IMR-90 (cell line): ENCODE results near the gene ENO2. TPM values are rescaled to one million over a fixed set of nuclear protein-coding genes. Genes with fewer than 3 reads are reported as not detected.

ENCODE experiments used
- ATAC-seq: fragments of 200-7000 bp; cut with Tn5 transposase; 2 replicates; pipeline ENCODE4 v1.9.1; 2020; ENCODE audit warnings: low read depth, mild to moderate bottlenecking, moderate library complexity
- BruUV-seq: library from RNA; stranded (reverse); fragments of 400-500 nt; replicated peaks from 2 replicates; lab custom pipeline; 2021; lab: Mats Ljungman, UMichigan
- CTCF ChIA-PET: fragments of 300-600 bp; formaldehyde crosslinking; extraction: SDS; loops from one replicate; lab custom pipeline; 2021; ENCODE audit warnings: antibody characterized with exemption; lab: Yijun Ruan, JAX
- POLR2A ChIA-PET: fragments of 300-600 bp; sonication (Branson Sonifier 250); formaldehyde crosslinking; loops from one replicate; lab custom pipeline; 2022; ENCODE audit warnings: antibody characterized with exemption; ENCODE audit not compliant: unreplicated experiment; lab: Charles Lee
- DNase-seq: peaks from one replicate; pipeline ENCODE4 v3.0.0; 2013
- H2AFZ ChIP-seq: replicated peaks from 2 replicates; pipeline ENCODE3; 2013; ENCODE audit warnings: low read length, mild to moderate bottlenecking; ENCODE audit not compliant: poor library complexity
- H2AK5ac ChIP-seq: 2 replicates; pipeline ENCODE4 v1.6.1; 2013; ENCODE audit warnings: low read depth, low read length, inconsistent platforms
- H2AK9ac ChIP-seq: replicated peaks from 2 replicates; pipeline ENCODE3; 2013; ENCODE audit warnings: mild to moderate bottlenecking, low read depth, low read length, moderate library complexity; ENCODE audit not compliant: poor library complexity
- H2BK120ac ChIP-seq: 2 replicates; pipeline ENCODE4 v1.6.1; 2013; ENCODE audit warnings: low read depth, low read length, inconsistent platforms
- H2BK15ac ChIP-seq: 3 replicates; pipeline ENCODE4 v1.6.1; 2013; ENCODE audit warnings: low read depth, low read length, inconsistent platforms
- H2BK20ac ChIP-seq: 2 replicates; pipeline ENCODE4 v1.6.1; 2013; ENCODE audit warnings: low read depth, mild to moderate bottlenecking, inconsistent platforms, low read length, moderate library complexity
- H2BK5ac ChIP-seq: 2 replicates; pipeline ENCODE4 v1.6.1; 2013; ENCODE audit warnings: mild to moderate bottlenecking, low read depth, low read length, inconsistent platforms; ENCODE audit not compliant: poor library complexity, severe bottlenecking
- H3K14ac ChIP-seq: replicated peaks from 2 replicates; pipeline ENCODE4 v1.6.1; 2013; ENCODE audit warnings: low read depth, low read length, inconsistent platforms
- H3K18ac ChIP-seq: 2 replicates; pipeline ENCODE4 v1.6.1; 2013; ENCODE audit warnings: low read depth, low read length, control low read depth
- H3K23ac ChIP-seq: 2 replicates; pipeline ENCODE4 v1.6.1; 2013; ENCODE audit warnings: low read depth, low read length, inconsistent platforms
- H3K27ac ChIP-seq: 2 replicates; pipeline ENCODE4 v1.5.1; 2013; ENCODE audit warnings: mild to moderate bottlenecking, control low read depth, low read length; ENCODE audit not compliant: insufficient read depth
- H3K27me3 ChIP-seq: 2 replicates; pipeline ENCODE4 v1.6.1; 2013; ENCODE audit warnings: low read length; ENCODE audit not compliant: control insufficient read depth, insufficient read depth
- H3K36me3 ChIP-seq: 2 replicates; pipeline ENCODE4 v1.6.1; 2013; ENCODE audit warnings: low read length, mixed read lengths; ENCODE audit not compliant: control insufficient read depth, insufficient read depth
- H3K4ac ChIP-seq: 2 replicates; pipeline ENCODE4 v1.6.1; 2013; ENCODE audit warnings: low read depth, low read length, inconsistent platforms
- H3K4me1 ChIP-seq: 2 replicates; pipeline ENCODE4 v1.6.1; 2013; ENCODE audit warnings: low read length, mixed read lengths; ENCODE audit not compliant: control insufficient read depth, insufficient read depth
- H3K4me2 ChIP-seq: 2 replicates; pipeline ENCODE4 v1.6.1; 2013; ENCODE audit warnings: low read depth, mild to moderate bottlenecking, control low read depth, low read length, moderate library complexity
- H3K4me3 ChIP-seq: 2 replicates; pipeline ENCODE4 v1.5.1; 2013; ENCODE audit warnings: low read depth, mild to moderate bottlenecking, control low read depth, low read length, moderate library complexity; ENCODE audit not compliant: insufficient read depth
- H3K56ac ChIP-seq: 2 replicates; pipeline ENCODE4 v1.6.1; 2013; ENCODE audit warnings: low read length, inconsistent platforms; ENCODE audit not compliant: insufficient read depth; ENCODE audit errors: extremely low read depth
- H3K79me1 ChIP-seq, 2 experiments: 2 replicates each; pipeline ENCODE4 v1.6.1; 2013; ENCODE audit warnings: low read length in 2 of 2, inconsistent platforms in 1 of 2, low read depth in 1 of 2
- H3K9ac ChIP-seq: 2 replicates; pipeline ENCODE4 v1.6.1; 2013; ENCODE audit warnings: low read depth, low read length, control low read depth
- H3K9me1 ChIP-seq: 2 replicates; pipeline ENCODE4 v1.6.1; 2013; ENCODE audit warnings: low read length, inconsistent platforms; ENCODE audit not compliant: insufficient read depth
- H3K9me3 ChIP-seq: 2 replicates; pipeline ENCODE4 v1.6.1; 2013; ENCODE audit warnings: low read length; ENCODE audit not compliant: control insufficient read depth, insufficient read depth
- H4K20me1 ChIP-seq: 2 replicates; pipeline ENCODE4 v1.6.1; 2013; ENCODE audit warnings: low read length, inconsistent platforms; ENCODE audit not compliant: insufficient read depth
- H4K5ac ChIP-seq: 2 replicates; pipeline ENCODE4 v1.6.1; 2013; ENCODE audit warnings: mild to moderate bottlenecking, low read depth, low read length, control low read depth
- H4K8ac ChIP-seq, 2 experiments: 2 replicates each; pipeline ENCODE4 v1.6.1; 2013; ENCODE audit warnings: low read depth in 2 of 2, low read length in 2 of 2, control low read depth in 1 of 2, inconsistent platforms in 1 of 2
- H4K91ac ChIP-seq: 2 replicates; pipeline ENCODE4 v1.6.1; 2013; ENCODE audit warnings: low read depth, low read length, inconsistent platforms; ENCODE audit not compliant: insufficient read depth
- CHD1 ChIP-seq: IDR thresholded peaks from 2 replicates; pipeline ENCODE4 v1.6.1; 2012; ENCODE audit warnings: low read depth, low read length, improper control_type of control experiment
- CTCF ChIP-seq: conservative IDR thresholded peaks from 2 replicates; pipeline ENCODE4 v1.5.1; 2012; ENCODE audit warnings: mild to moderate bottlenecking, low read depth, low read length, improper control_type of control experiment
- FOS ChIP-seq: fragments of 150-350 bp; IDR thresholded peaks from 2 replicates; pipeline ENCODE4 v1.6.1; 2016; ENCODE audit warnings: low read depth, low read length
- POLR2A ChIP-seq: IDR thresholded peaks from 2 replicates; pipeline ENCODE4 v1.6.1; 2012; ENCODE audit warnings: mild to moderate bottlenecking, low read depth, low read length
- RCOR1 ChIP-seq: IDR thresholded peaks from 2 replicates; pipeline ENCODE4 v1.6.1; 2012; ENCODE audit warnings: mild to moderate bottlenecking, low read length, improper control_type of control experiment; ENCODE audit not compliant: insufficient replicate concordance
- RFX5 ChIP-seq: IDR thresholded peaks from 2 replicates; pipeline ENCODE4 v1.8.0; 2012; ENCODE audit warnings: low read depth, mild to moderate bottlenecking, low read length, moderate library complexity
- WGBS, 2 experiments: methylation state at CpG; one replicate each; pipeline versions ENCODE4 v1.1.5 to v1.1.7; 2013; ENCODE audit warnings: missing lambda C conversion rate in 2 of 2; ENCODE audit not compliant: insufficient read length in 1 of 2; ENCODE audit errors: extremely low coverage in 2 of 2; 5-methylcytosine and 5-hydroxymethylcytosine counted together
- dilution Hi-C: fragments of 300-500 bp; cut with HindIII; formaldehyde crosslinking; loops from one replicate; pipeline ENCODE4 v1.14.3; 2018; ENCODE audit warnings: low sequenced_read_pairs; ENCODE audit not compliant: unreplicated experiment
- in situ Hi-C: fragments of 300-500 bp; cut with MboI; formaldehyde crosslinking; loops from 3 replicates; pipeline ENCODE4 v1.14.3; 2019; ENCODE audit warnings: low sequenced_read_pairs, inconsistent platforms, mixed read lengths
- intact Hi-C: fragments of 100-400 bp; cut with micrococcal nuclease; formaldehyde crosslinking; loops from 2 replicates; pipeline ENCODE4 v1.10.0; 2022
- polyA plus RNA-seq, 3 experiments: library from polyadenylated mRNA; depleted of rRNA; stranded (reverse); fragments of >200 nt; gene quantifications; 2 replicates each; pipeline ENCODE4 v1.2.3, GENCODE V29; 2012; ENCODE audit warnings: low replicate concordance in 1 of 3
- total RNA-seq: library from RNA; depleted of rRNA; stranded (reverse); fragments of >200 nt; gene quantifications from 2 replicates; pipeline ENCODE4 v1.2.3, GENCODE V29; 2012

Gene ENO2
- total and polyA plus RNA-seq, 2 of the 4 experiments (the other 2 are of a cell fraction), result 28.3 to 92.8 TPM

- TF ChIP-seq CHD1, result no peak
Measured at GRCh38 chr12:6952121-6952862, 37.9 kb downstream of the ENO2 start (continued).

GRCh38 chr12:6952863-6953441, 38.6 kb downstream of the ENO2 start:
- no peak for TF ChIP-seq FOS
- no peak for TF ChIP-seq CTCF
- no peak for TF ChIP-seq POLR2A
- no peak for TF ChIP-seq RFX5
- TF ChIP-seq RCOR1, result no peak
- no peak overlapping the region for H4K5ac ChIP-seq
- H3K27me3 ChIP-seq, result no peaks in the 10 kb centered on the region
- dilution Hi-C loops, result no loop called here
- ChIA-PET POLR2A (no interaction called here), CTCF (interaction anchor here (1.4 kb wide), 1 partner anchor 8 kb away, joined by 4 read pairs; no protein-coding TSS in a partner anchor)
- no peak overlapping the region for H3K18ac ChIP-seq
- H3K56ac ChIP-seq, result no peak overlapping the region
- H3K9me3 ChIP-seq, result no peaks in the 10 kb centered on the region
- no peak overlapping the region for H3K23ac ChIP-seq
- no peak overlapping the region for H3K4me3 ChIP-seq
- no peak overlapping the region for H3K9ac ChIP-seq
- no peaks in the 10 kb centered on the region for H4K20me1 ChIP-seq
- 0 out of 2 replicates have a peak, but pooled peaks cover 2% of the 10 kb centered on the region for H3K4me1 ChIP-seq
- no peaks in the 10 kb centered on the region for H3K79me1 ChIP-seq
- no peak overlapping the region for H4K91ac ChIP-seq
- peak overlapping the region; percentile 81 for H2AK9ac ChIP-seq
- ATAC-seq (no peak), DNase-seq (no peak)
- H2BK120ac ChIP-seq, result no peak overlapping the region
- no peak overlapping the region for H2BK15ac ChIP-seq
- no peak overlapping the region for H3K4me2 ChIP-seq
- H3K36me3 ChIP-seq, result no peaks in the 10 kb centered on the region
- peak overlapping the region; percentile 87 for H2AFZ ChIP-seq
- no peak overlapping the region for H3K27ac ChIP-seq
- no TSS peak for BruUV-seq
- no peak overlapping the region for H2AK5ac ChIP-seq
- no peaks in the 10 kb centered on the region for H3K9me1 ChIP-seq
- 93% methylated on average over 10 of the region's 15 CpGs; no CpG with 5 or more reads in 1 of the 2 experiments for WGBS, 2 experiments
- no peak overlapping the region for H2BK20ac ChIP-seq
- H3K14ac ChIP-seq, result 0 out of 2 replicates have a peak overlapping the region, but pooled peaks have one; percentile 71
- H4K8ac ChIP-seq, result peak overlapping the region in 1 of 2 experiments; percentile 10; a peak in 1 of 4 replicates
- in situ Hi-C loops, result no loop called here
- no peak overlapping the region for H3K4ac ChIP-seq
- no peak overlapping the region for H2BK5ac ChIP-seq
- intact Hi-C loops, result no loop called here
